Gastrocnemius medialis (tissue), 4 donors: ENCODE data around the gene LIG4. TPM values are rescaled to one million over a fixed set of nuclear protein-coding genes. Genes with fewer than 3 reads are reported as not detected.

Source experiments
- ATAC-seq, 2 donors: fragments of 150-250 bp; one replicate each; pipeline ENCODE4 v1.9.1; 2016
- DNase-seq, 2 donors: peaks; one replicate each; pipeline ENCODE4 v3.0.0-alpha.2; 2019
- H3K27ac ChIP-seq, 4 donors: fragments of 200-600 bp; sonication (generic); 1 replicate in 1 of 4; 2 replicates in 3 of 4; pipeline ENCODE4 v1.5.1; 2016 to 2018; ENCODE audit warnings: mild to moderate bottlenecking in 2 of 4, moderate library complexity in 1 of 4
- H3K27me3 ChIP-seq, 3 donors: fragments of 200-600 bp; sonication (generic) in 2 of 3; 1 replicate in 1 of 3; 2 replicates in 2 of 3; pipeline versions ENCODE4 v1.5.1 to v1.6.0; 2016 to 2019; ENCODE audit warnings: mild to moderate bottlenecking in 1 of 3, moderate library complexity in 1 of 3
- H3K36me3 ChIP-seq, 2 donors: fragments of 200-600 bp; sonication (generic) in 1 of 2; one replicate each; pipeline ENCODE4 v1.5.1; 2017 to 2018
- H3K4me1 ChIP-seq, 2 donors: fragments of 200-600 bp; sonication (generic) in 1 of 2; one replicate each; pipeline ENCODE4 v1.5.1; 2016 to 2017; ENCODE audit warnings: mild to moderate bottlenecking in 2 of 2
- H3K4me3 ChIP-seq, 4 donors: fragments of 200-600 bp; sonication (generic) in 3 of 4; 1 replicate in 1 of 4; 2 replicates in 3 of 4; pipeline ENCODE4 v1.5.1; 2016 to 2019; ENCODE audit warnings: mild to moderate bottlenecking in 2 of 4
- H3K9me3 ChIP-seq, 3 donors: fragments of 200-600 bp; sonication (generic) in 2 of 3; 1 replicate in 1 of 3; 2 replicates in 2 of 3; pipeline ENCODE4 v1.5.1; 2016 to 2019
- POLR2A ChIP-seq, 2 donors: fragments of 450-650 bp; IDR thresholded peaks; one replicate each; pipeline ENCODE4 v1.6.1; 2017; ENCODE audit warnings: antibody characterized with exemption in 2 of 2, mild to moderate bottlenecking in 2 of 2, moderate library complexity in 2 of 2
- in situ Hi-C, 4 donors: fragments of 200-750 bp; cut with MboI; loops; one replicate each; pipeline versions ENCODE4 v1.15.0 to v1.8.0; 2017; ENCODE audit warnings: low sequenced_read_pairs in 4 of 4
- intact Hi-C: fragments of 100-400 bp; cut with DNase I; formaldehyde crosslinking; loops from one replicate; pipeline ENCODE4 v1.15.1; 2023; ENCODE audit warnings: low total_unique reads
- total RNA-seq, 4 donors: library from RNA; depleted of rRNA; stranded (reverse); fragments of >200 nt; gene quantifications; one replicate each; pipeline versions ENCODE4 v1.1.0 to v1.2.3, GENCODE V29; 2016
- TF ChIP-seq, protein P1 (sequence below), 5 experiments: fragments of 450-650 bp in 3 of 5; fragments of 200-600 bp in 2 of 5; sonication (generic) in 2 of 5; IDR thresholded peaks in 4 of 5; conservative IDR thresholded peaks in 1 of 5; 1 replicate in 4 of 5; 2 replicates in 1 of 5; pipeline ENCODE4 v1.5.1; 2016 to 2019; ENCODE audit warnings: antibody characterized with exemption in 5 of 5, mild to moderate bottlenecking in 3 of 5, moderate library complexity in 3 of 5

LIG4 gene
- total RNA-seq, 4 donors from 2014 or later: 5.6 to 12.4 (median 11.3) TPM

DNA sequence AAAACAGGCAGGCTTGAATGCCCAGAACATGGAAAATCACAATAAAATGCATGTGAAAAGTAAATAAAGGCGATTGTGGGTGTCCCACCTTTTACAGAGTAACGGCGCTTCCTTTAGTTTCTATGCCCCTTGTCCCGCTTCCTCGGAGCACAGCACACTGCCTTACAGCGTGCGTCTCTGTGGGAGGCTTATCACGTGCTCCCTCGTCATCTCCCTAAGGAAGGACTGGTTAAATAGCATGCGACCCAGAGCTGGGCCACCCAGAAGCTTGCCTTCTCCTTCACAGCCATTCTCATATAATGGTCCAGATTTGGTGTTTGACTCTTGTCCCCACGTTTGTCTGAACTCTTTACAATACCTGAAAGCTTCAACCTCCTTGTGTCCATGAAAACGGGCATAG, 56.6 kb downstream of the LIG4 start:
- Histone ChIP-seq H3K27me3 (no peaks in the 10 kb centered on the region), H3K9me3 (no peaks in the 10 kb centered on the region), H3K4me1 (no peaks in the 10 kb centered on the region), H3K36me3 (no peaks in the 10 kb centered on the region), H3K27ac (no peak overlapping the region), H3K4me3 (no peak overlapping the region)
- in situ Hi-C loops: loop anchor here (5.0 to 25.0 kb wide), 3 partner anchors 944 to 951 kb away; no protein-coding TSS in a partner anchor
- TF ChIP-seq, protein P1, sequence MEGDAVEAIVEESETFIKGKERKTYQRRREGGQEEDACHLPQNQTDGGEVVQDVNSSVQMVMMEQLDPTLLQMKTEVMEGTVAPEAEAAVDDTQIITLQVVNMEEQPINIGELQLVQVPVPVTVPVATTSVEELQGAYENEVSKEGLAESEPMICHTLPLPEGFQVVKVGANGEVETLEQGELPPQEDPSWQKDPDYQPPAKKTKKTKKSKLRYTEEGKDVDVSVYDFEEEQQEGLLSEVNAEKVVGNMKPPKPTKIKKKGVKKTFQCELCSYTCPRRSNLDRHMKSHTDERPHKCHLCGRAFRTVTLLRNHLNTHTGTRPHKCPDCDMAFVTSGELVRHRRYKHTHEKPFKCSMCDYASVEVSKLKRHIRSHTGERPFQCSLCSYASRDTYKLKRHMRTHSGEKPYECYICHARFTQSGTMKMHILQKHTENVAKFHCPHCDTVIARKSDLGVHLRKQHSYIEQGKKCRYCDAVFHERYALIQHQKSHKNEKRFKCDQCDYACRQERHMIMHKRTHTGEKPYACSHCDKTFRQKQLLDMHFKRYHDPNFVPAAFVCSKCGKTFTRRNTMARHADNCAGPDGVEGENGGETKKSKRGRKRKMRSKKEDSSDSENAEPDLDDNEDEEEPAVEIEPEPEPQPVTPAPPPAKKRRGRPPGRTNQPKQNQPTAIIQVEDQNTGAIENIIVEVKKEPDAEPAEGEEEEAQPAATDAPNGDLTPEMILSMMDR (IDR thresholded peaks at IDR 0.05 in 4 of 5, conservative IDR thresholded peaks at IDR 0.05 in 1 of 5): no peak
- no peak for TF ChIP-seq POLR2A (IDR thresholded peaks at IDR 0.05)
- no peak for ATAC-seq
- DNase-seq: no peak
- intact Hi-C loops: loop anchor here (5.0 kb wide), 1 partner anchor 951 kb away; no protein-coding TSS in a partner anchor

Other genes with a start within 250 kb of the LIG4 start
- 10 to 100 TPM in 1 of 4 donors, 1 to 10 TPM in 3; 4.8 to 15.5 (median 6.9) TPM for gene ABHD13, start 2.9 kb upstream of the LIG4 start, total RNA-seq
- gene TNFSF13B, start 54.2 kb upstream of the LIG4 start, total RNA-seq: 1 to 10 TPM in 1 of 4 donors, under 1 TPM in 2, not detected in 1; 0.31 to 2.2 (median 0.62) TPM